Fibroblast of lung (primary cell): ENCODE data around the gene DSG1. TPM values are rescaled to one million over a fixed set of nuclear protein-coding genes. Genes with fewer than 3 reads are reported as not detected.
"Not testable (repeated sequence)": the region's sequence is repeated elsewhere in the genome, so short reads cannot be mapped to it uniquely, and the experiment has no call there.

Source experiments
- DNase-seq, 2 donors: peaks; one replicate each; pipeline versions ENCODE4 v3.0.0 to v3.0.0-alpha.2; 2010; ENCODE audit warnings: low read depth in 2 of 2
- H2AFZ ChIP-seq: 2 replicates; pipeline ENCODE4 v1.5.1; 2012; ENCODE audit warnings: low read length, control low read depth, inconsistent platforms
- H3K27ac ChIP-seq: 2 replicates; pipeline ENCODE4 v1.5.1; 2011; ENCODE audit warnings: low read length, control low read depth; ENCODE audit not compliant: insufficient read depth
- H3K27me3 ChIP-seq: 2 replicates; pipeline ENCODE4 v1.5.1; 2011; ENCODE audit warnings: mild to moderate bottlenecking, low read length; ENCODE audit not compliant: control insufficient read depth, insufficient read depth
- H3K36me3 ChIP-seq: 2 replicates; pipeline ENCODE4 v1.5.1; 2011; ENCODE audit warnings: low read length; ENCODE audit not compliant: control insufficient read depth, insufficient read depth
- H3K4me1 ChIP-seq: 2 replicates; pipeline ENCODE4 v1.5.1; 2011; ENCODE audit warnings: low read length; ENCODE audit not compliant: control insufficient read depth, insufficient read depth; ENCODE audit errors: extremely low read depth
- H3K4me2 ChIP-seq: 2 replicates; pipeline ENCODE4 v1.5.1; 2011; ENCODE audit warnings: low read length, control low read depth; ENCODE audit not compliant: insufficient read depth; ENCODE audit errors: extremely low read depth
- H3K4me3 ChIP-seq, 4 experiments: fragments of 200-600 bp in 1 of 4; sonication (generic) in 1 of 4; replicated peaks in 1 of 4; 2 replicates each; pipeline ENCODE4 v1.5.1; 2011 to 2016; ENCODE audit warnings: low read length in 4 of 4, low read depth in 3 of 4, mild to moderate bottlenecking in 3 of 4, control low read depth in 2 of 4, inconsistent platforms in 1 of 4, mixed read lengths in 1 of 4; ENCODE audit not compliant: insufficient read depth in 1 of 4; ENCODE audit errors: control extremely low read depth in 1 of 4
- H3K79me2 ChIP-seq: 2 replicates; pipeline ENCODE4 v1.5.1; 2012; ENCODE audit warnings: mild to moderate bottlenecking, low read length, inconsistent platforms; ENCODE audit not compliant: control insufficient read depth, insufficient read depth
- H3K9ac ChIP-seq: 2 replicates; pipeline ENCODE4 v1.5.1; 2011; ENCODE audit warnings: mild to moderate bottlenecking, low read length, control low read depth; ENCODE audit not compliant: insufficient read depth
- H3K9me3 ChIP-seq: 2 replicates; pipeline ENCODE4 v1.5.1; 2012; ENCODE audit warnings: low read depth, low read length; ENCODE audit not compliant: control insufficient read depth, insufficient read depth
- H4K20me1 ChIP-seq: 2 replicates; pipeline ENCODE4 v1.5.1; 2011; ENCODE audit warnings: low read length; ENCODE audit not compliant: control insufficient read depth, insufficient read depth; ENCODE audit errors: extremely low read depth
- EZH2 ChIP-seq: IDR thresholded peaks from 2 replicates; pipeline ENCODE4 v1.5.1; 2012; ENCODE audit warnings: low read length, control low read depth, mild to moderate bottlenecking; ENCODE audit errors: missing control alignments
- polyA plus RNA-seq, 2 donors: library from polyadenylated mRNA; depleted of rRNA in 1 of 2; stranded (reverse) in 1 of 2; unstranded in 1 of 2; fragments of >200 nt; gene quantifications; 2 replicates each; pipeline ENCODE4 v1.2.1, GENCODE V29; 2011 to 2012; ENCODE audit warnings: missing spikeins in 1 of 2
- total RNA-seq: library from RNA; depleted of rRNA; stranded (reverse); fragments of >200 nt; gene quantifications from 2 replicates; pipeline ENCODE4 v1.2.1, GENCODE V29; 2014
- TF ChIP-seq, protein P1 (sequence below), 2 donors: IDR thresholded peaks in 1 of 2; conservative IDR thresholded peaks in 1 of 2; 1 replicate in 1 of 2; 2 replicates in 1 of 2; pipeline ENCODE4 v1.5.1; 2011 to 2012; ENCODE audit warnings: low read length in 2 of 2, control low read depth in 1 of 2, inconsistent platforms in 1 of 2, low read depth in 1 of 2, mild to moderate bottlenecking in 1 of 2

The DSG1 gene
- total and polyA plus RNA-seq, 2 donors (not counting 1 experiment from before 2014, with no cell fraction given), result not detected

DNA sequence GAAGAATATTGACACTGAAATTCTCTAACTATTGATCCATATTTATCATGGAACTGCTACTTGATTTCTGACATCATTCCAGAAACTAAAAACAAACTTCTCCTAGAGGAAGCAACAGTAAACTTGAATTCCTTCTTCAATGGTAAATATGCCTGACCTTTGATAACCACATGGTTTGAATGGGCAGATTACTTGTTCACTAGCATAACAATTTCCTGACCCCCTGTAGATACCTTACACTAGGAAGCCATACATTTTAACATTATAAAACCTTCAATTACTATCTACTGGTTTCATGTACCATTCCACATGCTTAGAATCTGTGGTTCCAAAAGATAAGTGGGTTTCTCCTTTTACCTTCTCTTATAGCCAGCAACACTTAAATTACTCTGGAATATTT lies 36.5 kb upstream of the DSG1 start:
- Histone ChIP-seq H3K9me3 (no peaks in the 10 kb centered on the region), H3K36me3 (no peaks in the 10 kb centered on the region), H3K4me2 (no peak overlapping the region), H3K9ac (no peak overlapping the region), H3K4me1 (no peaks in the 10 kb centered on the region), H3K79me2 (no peaks in the 10 kb centered on the region), H3K4me3 (no peak overlapping the region), H3K27ac (no peak overlapping the region), H4K20me1 (no peaks in the 10 kb centered on the region), H2AFZ (no peak overlapping the region), H3K27me3 (no peaks in the 10 kb centered on the region)
- TF ChIP-seq, protein P1, sequence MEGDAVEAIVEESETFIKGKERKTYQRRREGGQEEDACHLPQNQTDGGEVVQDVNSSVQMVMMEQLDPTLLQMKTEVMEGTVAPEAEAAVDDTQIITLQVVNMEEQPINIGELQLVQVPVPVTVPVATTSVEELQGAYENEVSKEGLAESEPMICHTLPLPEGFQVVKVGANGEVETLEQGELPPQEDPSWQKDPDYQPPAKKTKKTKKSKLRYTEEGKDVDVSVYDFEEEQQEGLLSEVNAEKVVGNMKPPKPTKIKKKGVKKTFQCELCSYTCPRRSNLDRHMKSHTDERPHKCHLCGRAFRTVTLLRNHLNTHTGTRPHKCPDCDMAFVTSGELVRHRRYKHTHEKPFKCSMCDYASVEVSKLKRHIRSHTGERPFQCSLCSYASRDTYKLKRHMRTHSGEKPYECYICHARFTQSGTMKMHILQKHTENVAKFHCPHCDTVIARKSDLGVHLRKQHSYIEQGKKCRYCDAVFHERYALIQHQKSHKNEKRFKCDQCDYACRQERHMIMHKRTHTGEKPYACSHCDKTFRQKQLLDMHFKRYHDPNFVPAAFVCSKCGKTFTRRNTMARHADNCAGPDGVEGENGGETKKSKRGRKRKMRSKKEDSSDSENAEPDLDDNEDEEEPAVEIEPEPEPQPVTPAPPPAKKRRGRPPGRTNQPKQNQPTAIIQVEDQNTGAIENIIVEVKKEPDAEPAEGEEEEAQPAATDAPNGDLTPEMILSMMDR (conservative IDR thresholded peaks at IDR 0.05 in 1 of 2, IDR thresholded peaks at IDR 0.05 in 1 of 2; ENCODE audit: low read depth in 1 of 2, low read length in 2 of 2), result no peak
- TF ChIP-seq EZH2, result no peak
- no peak for DNase-seq

DNA sequence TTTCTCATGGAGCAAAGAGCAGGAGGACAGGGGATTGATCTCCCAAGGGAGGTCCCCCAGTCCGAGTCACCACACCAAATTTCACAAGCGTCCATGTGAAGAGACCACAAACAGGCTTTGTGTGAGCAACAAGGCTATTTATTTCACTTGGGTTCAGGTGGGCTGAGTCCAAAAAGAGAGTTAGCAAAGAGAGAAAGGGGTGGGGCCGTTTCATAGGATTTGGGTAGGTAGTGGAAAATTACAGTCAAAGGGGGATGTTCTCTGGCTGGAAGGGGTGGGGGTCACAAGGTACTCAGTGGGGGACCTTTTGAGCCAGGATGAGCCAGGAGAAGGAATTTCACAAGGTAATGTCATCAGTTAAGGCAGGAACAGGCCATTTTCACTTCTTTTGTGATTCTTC lies 28.5 kb upstream of the DSG1 start:
- not testable (repeated sequence) for H3K36me3 ChIP-seq, H3K27ac ChIP-seq, H3K4me3 ChIP-seq, H3K27me3 ChIP-seq, DNase-seq, H2AFZ ChIP-seq, H4K20me1 ChIP-seq, H3K4me1 ChIP-seq, H3K79me2 ChIP-seq, H3K9me3 ChIP-seq, H3K9ac ChIP-seq, H3K4me2 ChIP-seq

DNA sequence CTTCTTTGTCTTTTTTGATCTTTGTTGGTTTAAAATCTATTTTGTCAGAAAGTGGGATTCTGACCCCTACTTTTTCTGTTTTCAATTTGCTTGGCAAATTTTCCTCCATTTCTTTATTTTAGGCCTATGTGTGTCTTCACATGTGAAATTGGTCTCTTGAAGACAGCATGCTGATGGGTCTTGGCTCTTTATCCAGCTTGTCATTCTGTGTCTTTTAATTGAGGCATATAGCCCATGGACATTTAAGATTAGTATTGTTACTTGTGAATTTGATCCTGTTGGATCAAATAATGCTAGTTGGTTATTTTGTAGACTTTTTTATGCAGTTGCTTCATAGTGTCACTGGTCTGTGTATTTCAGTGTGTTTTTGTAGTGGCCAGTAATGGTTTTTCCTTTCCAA lies 26.3 kb upstream of the DSG1 start:
- Histone ChIP-seq H3K9ac (no peak overlapping the region), H3K9me3 (no peaks in the 10 kb centered on the region), H4K20me1 (no peaks in the 10 kb centered on the region), H3K4me2 (no peak overlapping the region), H3K36me3 (no peaks in the 10 kb centered on the region), H3K79me2 (no peaks in the 10 kb centered on the region), H3K4me3 (no peak overlapping the region), H3K4me1 (no peaks in the 10 kb centered on the region), H3K27ac (no peak overlapping the region), H3K27me3 (no peaks in the 10 kb centered on the region), H2AFZ (no peak overlapping the region)
- DNase-seq, result no peak
- no peak for TF ChIP-seq EZH2
- TF ChIP-seq, protein P1 (conservative IDR thresholded peaks at IDR 0.05 in 1 of 2, IDR thresholded peaks at IDR 0.05 in 1 of 2; ENCODE audit: low read depth in 1 of 2, low read length in 2 of 2), result no peak
